ENCODE data around the gene ETV6.
A peak's percentile ranks its signal among the peaks of the same experiment; 100 is the strongest.

ETV6 gene

GRCh38 chr12:11849757-11850504 is 200.5 kb downstream of the ETV6 start:
- H3K27me3 ChIP-seq (ENCODE audit: control insufficient read depth, insufficient read depth, low read length): no peaks in the 10 kb centered on the region
- H3K9me3 ChIP-seq (ENCODE audit: control insufficient read depth, low read depth, low read length): no peaks in the 10 kb centered on the region
- H3K36me3 ChIP-seq (ENCODE audit: control insufficient read depth, low read depth, low read length): no peaks in the 10 kb centered on the region
- H3K9ac ChIP-seq (ENCODE audit: low read length): no peak overlapping the region
- no peak overlapping the region for H3K27ac ChIP-seq (ENCODE audit: low read length)
- H3K4me1 ChIP-seq (ENCODE audit: control insufficient read depth, low read depth, low read length): no peaks in the 10 kb centered on the region
- H3K4me3 ChIP-seq (ENCODE audit: low read length): no peak overlapping the region

GRCh38 chr12:11853126-11853525 is 203.7 kb downstream of the ETV6 start:
- H3K4me1 ChIP-seq (ENCODE audit: control insufficient read depth, low read depth, low read length): peaks cover 16% of the 10 kb centered on the region
- no peak overlapping the region for H3K27ac ChIP-seq (ENCODE audit: low read length)

GRCh38 chr12:11854011-11854499 is 204.6 kb downstream of the ETV6 start:
- Histone ChIP-seq H3K27me3 (ENCODE audit: control insufficient read depth, insufficient read depth, low read length) (no peaks in the 10 kb centered on the region), H3K36me3 (ENCODE audit: control insufficient read depth, low read depth, low read length) (no peaks in the 10 kb centered on the region), H3K27ac (ENCODE audit: low read length) (no peak overlapping the region), H3K9ac (ENCODE audit: low read length) (no peak overlapping the region), H3K4me1 (ENCODE audit: control insufficient read depth, low read depth, low read length) (peaks cover 16% of the 10 kb centered on the region), H3K4me3 (ENCODE audit: low read length) (no peak overlapping the region), H3K9me3 (ENCODE audit: control insufficient read depth, low read depth, low read length) (no peaks in the 10 kb centered on the region)

More at GRCh38 chr12:11853126-11853525, 203.7 kb downstream of the ETV6 start:
- H3K36me3 ChIP-seq (ENCODE audit: control insufficient read depth, low read depth, low read length): no peaks in the 10 kb centered on the region
- no peak overlapping the region for H3K9ac ChIP-seq (ENCODE audit: low read length)
- H3K27me3 ChIP-seq (ENCODE audit: control insufficient read depth, insufficient read depth, low read length): no peaks in the 10 kb centered on the region
- no peaks in the 10 kb centered on the region for H3K9me3 ChIP-seq (ENCODE audit: control insufficient read depth, low read depth, low read length)
- no peak overlapping the region for H3K4me3 ChIP-seq (ENCODE audit: low read length)

- Histone ChIP-seq H3K27ac (ENCODE audit: low read length) (peak overlapping the region; percentile 4), H3K4me3 (ENCODE audit: low read length) (peak overlapping the region; percentile 14), H3K9me3 (ENCODE audit: control insufficient read depth, low read depth, low read length) (no peaks in the 10 kb centered on the region), H3K27me3 (ENCODE audit: control insufficient read depth, insufficient read depth, low read length) (no peaks in the 10 kb centered on the region), H3K36me3 (ENCODE audit: control insufficient read depth, low read depth, low read length) (no peaks in the 10 kb centered on the region), H3K4me1 (ENCODE audit: control insufficient read depth, low read depth, low read length) (peaks cover 16% of the 10 kb centered on the region), H3K9ac (ENCODE audit: low read length) (no peak overlapping the region)
Observed at GRCh38 chr12:11855983-11856374, 206.5 kb downstream of the ETV6 start.

- Histone ChIP-seq H3K4me3 (ENCODE audit: low read length) (no peak overlapping the region), H3K36me3 (ENCODE audit: control insufficient read depth, low read depth, low read length) (no peaks in the 10 kb centered on the region), H3K4me1 (ENCODE audit: control insufficient read depth, low read depth, low read length) (peaks cover 22% of the 10 kb centered on the region), H3K27ac (ENCODE audit: low read length) (no peak overlapping the region), H3K9me3 (ENCODE audit: control insufficient read depth, low read depth, low read length) (no peaks in the 10 kb centered on the region), H3K27me3 (ENCODE audit: control insufficient read depth, insufficient read depth, low read length) (no peaks in the 10 kb centered on the region), H3K9ac (ENCODE audit: low read length) (no peak overlapping the region)
Observed at GRCh38 chr12:11856971-11857370, 207.5 kb downstream of the ETV6 start.

GRCh38 chr12:11859705-11860425 is 210.4 kb downstream of the ETV6 start:
- no peaks in the 10 kb centered on the region for H3K36me3 ChIP-seq (ENCODE audit: control insufficient read depth, low read depth, low read length)
- H3K27ac ChIP-seq (ENCODE audit: low read length): no peak overlapping the region
- peaks cover 22% of the 10 kb centered on the region for H3K4me1 ChIP-seq (ENCODE audit: control insufficient read depth, low read depth, low read length)
- H3K27me3 ChIP-seq (ENCODE audit: control insufficient read depth, insufficient read depth, low read length): no peaks in the 10 kb centered on the region
- H3K4me3 ChIP-seq (ENCODE audit: low read length): no peak overlapping the region
- H3K9ac ChIP-seq (ENCODE audit: low read length): no peak overlapping the region
- H3K9me3 ChIP-seq (ENCODE audit: control insufficient read depth, low read depth, low read length): no peaks in the 10 kb centered on the region

GRCh38 chr12:11861155-11861863 is 211.8 kb downstream of the ETV6 start:
- Histone ChIP-seq H3K36me3 (ENCODE audit: control insufficient read depth, low read depth, low read length) (no peaks in the 10 kb centered on the region), H3K27ac (ENCODE audit: low read length) (no peak overlapping the region), H3K9ac (ENCODE audit: low read length) (no peak overlapping the region), H3K9me3 (ENCODE audit: control insufficient read depth, low read depth, low read length) (no peaks in the 10 kb centered on the region), H3K4me3 (ENCODE audit: low read length) (no peak overlapping the region), H3K4me1 (ENCODE audit: control insufficient read depth, low read depth, low read length) (peaks cover 10% of the 10 kb centered on the region), H3K27me3 (ENCODE audit: control insufficient read depth, insufficient read depth, low read length) (no peaks in the 10 kb centered on the region)

GRCh38 chr12:11861864-11862600 is 212.6 kb downstream of the ETV6 start:
- Histone ChIP-seq H3K9me3 (ENCODE audit: control insufficient read depth, low read depth, low read length) (no peaks in the 10 kb centered on the region), H3K27ac (ENCODE audit: low read length) (no peak overlapping the region), H3K36me3 (ENCODE audit: control insufficient read depth, low read depth, low read length) (no peaks in the 10 kb centered on the region), H3K4me3 (ENCODE audit: low read length) (no peak overlapping the region), H3K27me3 (ENCODE audit: control insufficient read depth, insufficient read depth, low read length) (no peaks in the 10 kb centered on the region), H3K4me1 (ENCODE audit: control insufficient read depth, low read depth, low read length) (peaks cover 6% of the 10 kb centered on the region), H3K9ac (ENCODE audit: low read length) (no peak overlapping the region)

- H3K27me3 ChIP-seq (ENCODE audit: control insufficient read depth, insufficient read depth, low read length): no peaks in the 10 kb centered on the region
- H3K4me1 ChIP-seq (ENCODE audit: control insufficient read depth, low read depth, low read length): peaks cover 6% of the 10 kb centered on the region
- no peaks in the 10 kb centered on the region for H3K36me3 ChIP-seq (ENCODE audit: control insufficient read depth, low read depth, low read length)
Observed at GRCh38 chr12:11862798-11863197, 213.3 kb downstream of the ETV6 start.

GRCh38 chr12:11863478-11863906 is 214.0 kb downstream of the ETV6 start:
- Histone ChIP-seq H3K36me3 (ENCODE audit: control insufficient read depth, low read depth, low read length) (no peaks in the 10 kb centered on the region), H3K27me3 (ENCODE audit: control insufficient read depth, insufficient read depth, low read length) (no peaks in the 10 kb centered on the region), H3K4me3 (ENCODE audit: low read length) (no peak overlapping the region), H3K4me1 (ENCODE audit: control insufficient read depth, low read depth, low read length) (peaks cover 6% of the 10 kb centered on the region), H3K9ac (ENCODE audit: low read length) (no peak overlapping the region), H3K27ac (ENCODE audit: low read length) (no peak overlapping the region), H3K9me3 (ENCODE audit: control insufficient read depth, low read depth, low read length) (no peaks in the 10 kb centered on the region)

More at GRCh38 chr12:11862798-11863197, 213.3 kb downstream of the ETV6 start:
- no peak overlapping the region for H3K9ac ChIP-seq (ENCODE audit: low read length)
- no peak overlapping the region for H3K4me3 ChIP-seq (ENCODE audit: low read length)
- H3K9me3 ChIP-seq (ENCODE audit: control insufficient read depth, low read depth, low read length): no peaks in the 10 kb centered on the region
- no peak overlapping the region for H3K27ac ChIP-seq (ENCODE audit: low read length)

- peaks cover 6% of the 10 kb centered on the region for H3K4me1 ChIP-seq (ENCODE audit: control insufficient read depth, low read depth, low read length)
- H3K9me3 ChIP-seq (ENCODE audit: control insufficient read depth, low read depth, low read length): no peaks in the 10 kb centered on the region
- H3K36me3 ChIP-seq (ENCODE audit: control insufficient read depth, low read depth, low read length): no peaks in the 10 kb centered on the region
- no peak overlapping the region for H3K27ac ChIP-seq (ENCODE audit: low read length)
- H3K27me3 ChIP-seq (ENCODE audit: control insufficient read depth, insufficient read depth, low read length): no peaks in the 10 kb centered on the region
- H3K4me3 ChIP-seq (ENCODE audit: low read length): no peak overlapping the region
- no peak overlapping the region for H3K9ac ChIP-seq (ENCODE audit: low read length)
Observed at GRCh38 chr12:11863988-11864387, 214.5 kb downstream of the ETV6 start.
